ENCODE results near the gene TICRR. TPM values are rescaled to one million over a fixed set of nuclear protein-coding genes. Genes with fewer than 3 reads are reported as not detected.

TICRR gene
- total RNA-seq, 1 donor from 2014 or later = 4.8 TPM

GRCh38 chr15:89648106-89649012 lies 73.1 kb downstream of the TICRR start:
- Mint-ChIP-seq H3K4me1 (ENCODE audit: unreplicated experiment) (no peaks in the 10 kb centered on the region), H3K4me3 (ENCODE audit: unreplicated experiment) (peak overlapping the region; percentile 65), H3K27me3 (ENCODE audit: unreplicated experiment) (peaks cover 8% of the 10 kb centered on the region), H3K36me3 (ENCODE audit: low read depth, unreplicated experiment) (peaks cover 14% of the 10 kb centered on the region), H3K27ac (ENCODE audit: unreplicated experiment) (no peak overlapping the region), H3K9me3 (ENCODE audit: unreplicated experiment) (no peaks in the 10 kb centered on the region)
- DNase-seq (ENCODE audit: low spot score) = no peak
- TF ChIP-seq CTCF (IDR thresholded peaks at IDR 0.05; ENCODE audit: unreplicated experiment) = no peak

GRCh38 chr15:89649013-89649625 lies 73.8 kb downstream of the TICRR start:
- H3K4me3 Mint-ChIP-seq (ENCODE audit: unreplicated experiment) = no peak overlapping the region
- H3K4me1 Mint-ChIP-seq (ENCODE audit: unreplicated experiment) = no peaks in the 10 kb centered on the region
- peaks cover 10% of the 10 kb centered on the region for H3K36me3 Mint-ChIP-seq (ENCODE audit: low read depth, unreplicated experiment)
- H3K9me3 Mint-ChIP-seq (ENCODE audit: unreplicated experiment) = no peaks in the 10 kb centered on the region
- no peak overlapping the region for H3K27ac Mint-ChIP-seq (ENCODE audit: unreplicated experiment)
- DNase-seq (ENCODE audit: low spot score) = no peak
- peaks cover 8% of the 10 kb centered on the region for H3K27me3 Mint-ChIP-seq (ENCODE audit: unreplicated experiment)
- no peak for TF ChIP-seq CTCF (IDR thresholded peaks at IDR 0.05; ENCODE audit: unreplicated experiment)

GRCh38 chr15:89649716-89650115 lies 74.4 kb downstream of the TICRR start:
- Mint-ChIP-seq H3K4me1 (ENCODE audit: unreplicated experiment) (peaks cover 5% of the 10 kb centered on the region), H3K36me3 (ENCODE audit: low read depth, unreplicated experiment) (peaks cover 10% of the 10 kb centered on the region), H3K9me3 (ENCODE audit: unreplicated experiment) (no peaks in the 10 kb centered on the region), H3K4me3 (ENCODE audit: unreplicated experiment) (no peak overlapping the region), H3K27me3 (ENCODE audit: unreplicated experiment) (peaks cover 14% of the 10 kb centered on the region), H3K27ac (ENCODE audit: unreplicated experiment) (no peak overlapping the region)
- no peak for DNase-seq (ENCODE audit: low spot score)
- no peak for TF ChIP-seq CTCF (IDR thresholded peaks at IDR 0.05; ENCODE audit: unreplicated experiment)

GRCh38 chr15:89652131-89652530 lies 76.9 kb downstream of the TICRR start:
- no peak for TF ChIP-seq CTCF (IDR thresholded peaks at IDR 0.05; ENCODE audit: unreplicated experiment)
- Mint-ChIP-seq H3K4me1 (ENCODE audit: unreplicated experiment) (peaks cover 11% of the 10 kb centered on the region), H3K9me3 (ENCODE audit: unreplicated experiment) (no peaks in the 10 kb centered on the region), H3K36me3 (ENCODE audit: low read depth, unreplicated experiment) (peaks cover 7% of the 10 kb centered on the region), H3K27ac (ENCODE audit: unreplicated experiment) (no peak overlapping the region), H3K4me3 (ENCODE audit: unreplicated experiment) (no peak overlapping the region), H3K27me3 (ENCODE audit: unreplicated experiment) (peaks cover 16% of the 10 kb centered on the region)
- no peak for DNase-seq (ENCODE audit: low spot score)

GRCh38 chr15:89652666-89653065 lies 77.4 kb downstream of the TICRR start:
- peaks cover 14% of the 10 kb centered on the region for H3K27me3 Mint-ChIP-seq (ENCODE audit: unreplicated experiment)
- no peak for TF ChIP-seq CTCF (IDR thresholded peaks at IDR 0.05; ENCODE audit: unreplicated experiment)
- peaks cover 11% of the 10 kb centered on the region for H3K4me1 Mint-ChIP-seq (ENCODE audit: unreplicated experiment)
- no peak overlapping the region for H3K27ac Mint-ChIP-seq (ENCODE audit: unreplicated experiment)
- H3K4me3 Mint-ChIP-seq (ENCODE audit: unreplicated experiment) = no peak overlapping the region
- no peaks in the 10 kb centered on the region for H3K9me3 Mint-ChIP-seq (ENCODE audit: unreplicated experiment)
- H3K36me3 Mint-ChIP-seq (ENCODE audit: low read depth, unreplicated experiment) = peaks cover 7% of the 10 kb centered on the region
- DNase-seq (ENCODE audit: low spot score) = no peak

All from endothelial cell (in vitro differentiated cells).